Embryonic facial prominence (tissue), 1 donor: ENCODE results near the gene ARHGAP20.

Experiments
- DNase-seq: peaks from one replicate; pipeline ENCODE4 v3.0.0-alpha.2; 2016; ENCODE audit errors: extremely low spot score

The ARHGAP20 gene

DNA sequence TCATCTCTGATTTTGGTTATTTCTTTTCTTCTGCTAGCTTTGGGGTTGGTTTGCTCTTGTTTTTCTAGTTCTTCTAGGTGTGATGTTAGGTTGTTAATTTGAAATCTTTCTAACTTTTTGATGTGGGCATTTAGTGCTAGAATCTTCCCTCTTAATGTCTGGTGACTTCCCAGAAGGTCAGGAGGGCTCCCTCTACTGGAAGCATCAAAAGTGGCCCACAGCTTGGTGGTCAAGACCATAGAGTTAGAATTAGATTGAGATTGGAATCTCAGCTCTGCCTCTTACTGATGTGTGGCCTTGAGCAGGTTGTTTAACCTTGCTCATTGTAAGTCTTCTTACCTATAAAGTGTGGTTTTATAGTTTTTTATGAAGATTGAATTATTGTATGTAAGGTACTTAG lies 183.2 kb downstream of the ARHGAP20 start:
- DNase-seq = no peak

DNA sequence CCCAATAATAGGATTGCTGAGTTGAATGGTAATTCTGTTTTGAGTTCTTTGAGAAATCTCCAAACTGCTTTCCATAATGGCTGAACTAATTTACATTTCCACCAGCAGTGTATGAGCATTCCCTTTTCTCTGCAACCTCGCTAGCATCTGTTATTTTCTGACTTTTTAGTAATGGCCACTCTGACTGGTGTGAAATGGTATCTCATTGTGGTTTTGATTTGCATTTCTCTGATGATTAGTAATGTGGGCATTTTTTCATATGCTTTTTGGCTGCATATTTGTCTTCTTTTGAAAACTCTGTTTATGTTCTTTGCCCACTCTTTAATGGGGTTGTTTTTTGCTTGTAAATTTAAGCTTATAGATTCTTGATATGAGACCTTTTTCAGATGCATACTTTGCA lies 185.1 kb downstream of the ARHGAP20 start:
- no peak for DNase-seq
